Naive B cell (primary cell): ENCODE measurements around the gene HSPG2. TPM values are rescaled to one million over a fixed set of nuclear protein-coding genes. Genes with fewer than 3 reads are reported as not detected.
"Not testable (repeated sequence)": the region's sequence is repeated elsewhere in the genome, so short reads cannot be mapped to it uniquely, and the experiment has no call there.

Source experiments
- ATAC-seq, 2 donors: fragments of 150-1000 bp; cut with Tn5 transposase; 2 replicates each; pipeline ENCODE4 v1.10.0; 2021; ENCODE audit warnings: low read depth in 2 of 2, mild to moderate bottlenecking in 2 of 2, moderate library complexity in 2 of 2
- DNase-seq: peaks from one replicate; pipeline ENCODE4 v3.0.0; 2022
- H3K27ac Mint-ChIP-seq, 6 donors: one replicate each; pipeline ENCODE4 v1.8.0; 2020 to 2022; ENCODE audit warnings: mild to moderate bottlenecking in 6 of 6, mixed read lengths in 6 of 6, moderate library complexity in 5 of 6, inconsistent platforms in 2 of 6
- H3K27me3 Mint-ChIP-seq, 3 donors: one replicate each; pipeline ENCODE4 v1.8.0; 2021 to 2022; ENCODE audit warnings: mixed read lengths in 3 of 3, mild to moderate bottlenecking in 1 of 3
- H3K36me3 Mint-ChIP-seq, 2 donors: one replicate each; pipeline ENCODE4 v1.8.0; 2020 to 2022; ENCODE audit warnings: mixed read lengths in 2 of 2, inconsistent platforms in 1 of 2, mild to moderate bottlenecking in 1 of 2
- H3K4me1 Mint-ChIP-seq, 3 donors: one replicate each; pipeline ENCODE4 v1.8.0; 2020 to 2022; ENCODE audit warnings: mixed read lengths in 3 of 3, inconsistent platforms in 1 of 3, mild to moderate bottlenecking in 1 of 3, moderate library complexity in 1 of 3
- H3K4me3 Mint-ChIP-seq, 8 donors: one replicate each; pipeline ENCODE4 v1.8.0; 2020 to 2022; ENCODE audit warnings: mild to moderate bottlenecking in 8 of 8, mixed read lengths in 8 of 8, moderate library complexity in 8 of 8, inconsistent platforms in 2 of 8
- H3K9me3 Mint-ChIP-seq, 7 donors: one replicate each; pipeline ENCODE4 v1.8.0; 2020 to 2022; ENCODE audit warnings: mixed read lengths in 7 of 7, mild to moderate bottlenecking in 5 of 7, inconsistent platforms in 2 of 7, moderate library complexity in 1 of 7
- polyA plus RNA-seq, 6 donors: library from polyadenylated mRNA; unstranded; fragments of 300-500 nt; fragmentation: Illumina TruSeq; gene quantifications; one replicate each; pipeline ENCODE4 v1.2.3, GENCODE V29; 2021; ENCODE audit warnings: low read depth in 6 of 6

The HSPG2 gene
- polyA plus RNA-seq, 6 donors from 2014 or later, result 0.07 TPM; not detected in 5

DNA sequence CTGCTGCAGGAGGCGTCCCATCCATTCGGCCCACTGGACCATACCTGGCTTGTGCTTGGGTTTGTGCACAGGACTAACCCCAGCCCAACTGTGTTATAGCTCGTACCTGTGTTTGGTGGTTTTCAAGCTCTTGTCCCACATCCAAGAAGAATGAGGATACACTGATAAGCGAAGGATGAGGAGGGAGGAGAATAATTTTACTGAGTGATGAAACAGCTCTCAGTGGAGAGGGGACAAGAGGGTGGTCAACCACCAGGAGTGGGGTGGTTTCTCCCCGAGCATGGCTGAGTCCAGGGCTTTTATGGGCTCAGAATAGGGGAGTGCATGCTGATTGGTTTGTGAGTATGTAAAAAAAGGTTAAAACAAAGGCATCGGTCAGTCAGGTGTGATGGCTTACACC lies 142.0 kb downstream of the HSPG2 start:
- Mint-ChIP-seq H3K4me1 (peaks cover 0 to 12% (median 3%) of the 10 kb centered on the region in 3 donors), H3K27me3 (no peaks in the 10 kb centered on the region), H3K9me3 (peaks cover 6 to 13% (median 7%) of the 10 kb centered on the region in 7 donors), H3K27ac (no peak overlapping the region), H3K36me3 (peaks cover 0 to 7% of the 10 kb centered on the region in 2 donors), H3K4me3 (no peak overlapping the region)
- DNase-seq (no peak), ATAC-seq (no peak)

DNA sequence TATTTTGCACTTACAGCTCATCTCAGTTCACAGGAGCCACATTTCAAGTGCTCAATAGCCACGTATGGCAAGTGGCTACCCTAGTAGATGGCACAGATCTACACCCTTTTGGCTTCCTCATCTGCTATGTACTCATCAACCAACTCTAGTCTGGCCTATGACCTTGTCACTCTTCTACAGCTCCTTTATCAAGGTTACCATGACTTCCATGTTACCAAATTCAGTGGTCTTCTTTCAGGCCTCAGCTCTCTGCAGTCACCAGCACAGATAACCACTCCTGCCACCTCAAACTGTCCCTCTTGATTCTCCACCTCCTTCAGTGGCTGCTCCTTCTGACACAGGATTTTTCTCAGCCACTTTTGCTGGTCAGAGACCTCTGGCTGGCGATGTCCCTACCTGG lies 142.5 kb downstream of the HSPG2 start:
- H3K9me3 Mint-ChIP-seq, result peaks cover 6 to 13% (median 7%) of the 10 kb centered on the region in 7 donors
- peak overlapping the region in 1 of 6 donors; percentile 29 for H3K27ac Mint-ChIP-seq

GRCh38 chr1:21793104-21793503 lies 144.0 kb downstream of the HSPG2 start:
- Mint-ChIP-seq H3K4me1 (peaks cover 0 to 3% (median 1%) of the 10 kb centered on the region in 3 donors), H3K36me3 (peaks cover 0 to 7% of the 10 kb centered on the region in 2 donors), H3K9me3 (peaks cover 6 to 13% (median 7%) of the 10 kb centered on the region in 7 donors), H3K27me3 (peaks cover 0 to 8% (median 0%) of the 10 kb centered on the region in 3 donors), H3K4me3 (no peak overlapping the region), H3K27ac (no peak overlapping the region)
- DNase-seq (no peak), ATAC-seq (no peak)

More for the DNA sequence above, 142.5 kb downstream of the HSPG2 start:
- no peak overlapping the region for H3K4me3 Mint-ChIP-seq
- no peak for DNase-seq
- no peaks in the 10 kb centered on the region for H3K27me3 Mint-ChIP-seq
- ATAC-seq, result no peak
- peaks cover 0 to 7% of the 10 kb centered on the region in 2 donors for H3K36me3 Mint-ChIP-seq
- H3K4me1 Mint-ChIP-seq, result peaks cover 0 to 12% (median 3%) of the 10 kb centered on the region in 3 donors

GRCh38 chr1:21786640-21787039 lies 150.5 kb downstream of the HSPG2 start:
- peaks cover 10 to 21% (median 17%) of the 10 kb centered on the region in 3 donors for H3K4me1 Mint-ChIP-seq
- ATAC-seq (no peak), DNase-seq (no peak)
- H3K27ac Mint-ChIP-seq, result peak overlapping the region in 2 of 6 donors; percentile 58 to 80
- peaks cover 0 to 15% (median 10%) of the 10 kb centered on the region in 3 donors for H3K27me3 Mint-ChIP-seq
- H3K4me3 Mint-ChIP-seq, result peak overlapping the region in 2 of 8 donors; percentile 19 to 43
- H3K9me3 Mint-ChIP-seq, result peaks cover 0 to 1% (median 0%) of the 10 kb centered on the region in 7 donors
- H3K36me3 Mint-ChIP-seq, result no peaks in the 10 kb centered on the region

- H3K27me3 Mint-ChIP-seq, result peaks cover 0 to 15% (median 10%) of the 10 kb centered on the region in 3 donors
- not testable (repeated sequence) for H3K27ac Mint-ChIP-seq, DNase-seq, H3K36me3 Mint-ChIP-seq, ATAC-seq, H3K9me3 Mint-ChIP-seq
- peak overlapping the region in 1 of 8 donors; percentile 24 for H3K4me3 Mint-ChIP-seq
- H3K4me1 Mint-ChIP-seq, result peaks cover 10 to 22% (median 22%) of the 10 kb centered on the region in 3 donors
These were observed 151.3 kb downstream of the HSPG2 start for GRCh38 chr1:21785764-21786163.

DNA sequence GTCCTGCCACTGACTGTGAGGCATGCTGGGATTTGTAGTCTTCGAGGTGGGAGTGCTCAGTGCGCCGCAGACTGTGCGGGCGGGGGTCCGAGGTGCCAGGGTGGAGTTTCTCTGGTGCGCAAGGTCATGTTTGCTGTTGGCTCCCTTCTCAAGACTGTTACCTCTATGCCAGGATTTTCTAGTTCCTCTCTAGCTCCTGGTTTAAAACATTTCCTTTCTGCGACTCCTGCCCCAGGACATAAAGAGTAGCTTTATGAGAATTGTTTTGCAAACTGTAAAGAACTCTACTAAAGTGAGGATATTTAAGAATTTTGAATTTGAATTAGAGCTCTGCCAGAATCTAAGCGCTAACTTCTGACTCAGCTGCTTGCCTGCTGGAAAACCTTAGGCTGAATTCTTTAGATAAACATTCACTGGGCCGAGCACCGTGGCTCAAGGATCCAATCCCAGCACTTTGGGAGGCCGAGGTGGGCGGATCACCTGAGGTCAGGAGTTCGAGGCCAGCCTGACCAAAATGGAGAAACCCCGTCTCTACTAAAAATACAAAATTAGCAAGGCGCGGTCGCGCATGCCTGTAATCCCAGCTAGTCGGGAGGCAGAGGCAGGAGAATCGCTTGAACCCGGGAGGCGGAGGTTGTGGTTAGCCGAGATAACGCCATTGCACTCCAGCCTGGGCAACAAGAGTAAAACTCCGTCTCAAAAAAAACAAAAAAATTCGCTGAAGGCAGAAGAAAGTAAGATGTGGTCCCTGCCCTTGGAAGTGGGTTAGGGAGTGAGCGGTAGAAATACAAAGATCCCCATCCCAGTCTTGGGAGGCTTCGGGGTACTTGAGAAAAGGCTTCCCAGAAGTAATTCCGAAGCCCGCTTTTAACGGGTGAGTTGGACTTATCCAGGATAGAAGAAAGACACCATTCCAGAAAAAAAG lies 153.2 kb downstream of the HSPG2 start:
- peak overlapping the region; percentile 94 to 99 (median 98) for H3K4me3 Mint-ChIP-seq
- H3K27me3 Mint-ChIP-seq, result peaks cover 0 to 13% (median 10%) of the 10 kb centered on the region in 3 donors
- no peak for ATAC-seq
- H3K36me3 Mint-ChIP-seq, result no peaks in the 10 kb centered on the region
- DNase-seq, result no peak
- H3K4me1 Mint-ChIP-seq, result peaks cover 24 to 34% (median 34%) of the 10 kb centered on the region in 3 donors
- H3K27ac Mint-ChIP-seq, result peak overlapping the region; percentile 100
- no peaks in the 10 kb centered on the region for H3K9me3 Mint-ChIP-seq

- Mint-ChIP-seq H3K36me3 (no peaks in the 10 kb centered on the region), H3K27ac (peak within 1 kb of the TSS; percentile 100), H3K4me3 (peak within 1 kb of the TSS; percentile 94 to 99 (median 98)), H3K4me1 (peaks cover 27 to 40% (median 38%) of the 10 kb centered on the region in 3 donors), H3K27me3 (peaks cover 0 to 10% (median 8%) of the 10 kb centered on the region in 3 donors), H3K9me3 (no peaks in the 10 kb centered on the region)
- DNase-seq, result peak; percentile 97
- ATAC-seq, result peak; percentile 80 to 84
These were observed 154.0 kb downstream of the HSPG2 start, which contains the start of gene USP48 for GRCh38 chr1:21782868-21783678. Gene USP48, minus strand, starts transcription at chr1:21783149. Its CDS starts 192 bp downstream, at chr1:21782957.

- Mint-ChIP-seq H3K4me1 (peaks cover 29 to 46% (median 43%) of the 10 kb centered on the region in 3 donors), H3K27ac (peak overlapping the region; percentile 88 to 100 (median 97)), H3K36me3 (no peaks in the 10 kb centered on the region), H3K9me3 (peaks cover 0 to 2% (median 0%) of the 10 kb centered on the region in 7 donors), H3K4me3 (peak overlapping the region; percentile 94 to 99 (median 98)), H3K27me3 (peaks cover 0 to 10% (median 8%) of the 10 kb centered on the region in 3 donors)
- DNase-seq (peak; percentile 51), ATAC-seq (peak; percentile 15 to 23)
These were observed 154.7 kb downstream of the HSPG2 start for GRCh38 chr1:21782349-21782867.

DNA sequence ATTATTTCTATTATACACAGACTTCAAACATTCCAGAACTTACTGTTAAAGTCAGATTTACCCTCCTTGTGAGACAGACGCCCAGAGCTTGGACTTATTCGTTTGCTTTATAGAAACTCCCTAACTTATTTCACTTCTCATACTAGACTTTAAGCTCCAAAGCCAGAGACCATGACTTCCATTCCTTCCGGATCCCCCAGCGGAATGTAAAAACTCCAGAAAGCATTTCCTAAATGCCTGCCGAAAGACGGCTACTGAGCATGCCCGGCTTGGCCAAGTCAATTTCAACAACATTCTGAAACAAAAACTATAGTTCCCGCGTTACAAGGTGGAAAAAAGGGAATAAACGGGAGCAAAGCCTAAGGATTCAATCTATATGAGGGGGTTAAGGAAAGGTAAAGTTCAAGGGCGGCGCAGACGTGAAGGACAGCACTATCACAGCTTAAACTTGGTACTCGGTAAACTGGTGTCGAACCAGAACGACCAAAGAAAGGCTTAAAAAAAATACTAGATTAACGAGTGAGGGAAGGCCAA lies 155.2 kb downstream of the HSPG2 start:
- DNase-seq (no peak), ATAC-seq (peak in 1 of 2 donors; percentile 1)
- H3K9me3 Mint-ChIP-seq, result peaks cover 0 to 4% (median 0%) of the 10 kb centered on the region in 7 donors
- peak overlapping the region; percentile 94 to 99 (median 98) for H3K4me3 Mint-ChIP-seq
- peaks cover 31 to 51% (median 46%) of the 10 kb centered on the region in 3 donors for H3K4me1 Mint-ChIP-seq
- peak overlapping the region; percentile 88 to 100 (median 97) for H3K27ac Mint-ChIP-seq
- H3K36me3 Mint-ChIP-seq, result no peaks in the 10 kb centered on the region
- peaks cover 0 to 6% (median 4%) of the 10 kb centered on the region in 3 donors for H3K27me3 Mint-ChIP-seq

DNA sequence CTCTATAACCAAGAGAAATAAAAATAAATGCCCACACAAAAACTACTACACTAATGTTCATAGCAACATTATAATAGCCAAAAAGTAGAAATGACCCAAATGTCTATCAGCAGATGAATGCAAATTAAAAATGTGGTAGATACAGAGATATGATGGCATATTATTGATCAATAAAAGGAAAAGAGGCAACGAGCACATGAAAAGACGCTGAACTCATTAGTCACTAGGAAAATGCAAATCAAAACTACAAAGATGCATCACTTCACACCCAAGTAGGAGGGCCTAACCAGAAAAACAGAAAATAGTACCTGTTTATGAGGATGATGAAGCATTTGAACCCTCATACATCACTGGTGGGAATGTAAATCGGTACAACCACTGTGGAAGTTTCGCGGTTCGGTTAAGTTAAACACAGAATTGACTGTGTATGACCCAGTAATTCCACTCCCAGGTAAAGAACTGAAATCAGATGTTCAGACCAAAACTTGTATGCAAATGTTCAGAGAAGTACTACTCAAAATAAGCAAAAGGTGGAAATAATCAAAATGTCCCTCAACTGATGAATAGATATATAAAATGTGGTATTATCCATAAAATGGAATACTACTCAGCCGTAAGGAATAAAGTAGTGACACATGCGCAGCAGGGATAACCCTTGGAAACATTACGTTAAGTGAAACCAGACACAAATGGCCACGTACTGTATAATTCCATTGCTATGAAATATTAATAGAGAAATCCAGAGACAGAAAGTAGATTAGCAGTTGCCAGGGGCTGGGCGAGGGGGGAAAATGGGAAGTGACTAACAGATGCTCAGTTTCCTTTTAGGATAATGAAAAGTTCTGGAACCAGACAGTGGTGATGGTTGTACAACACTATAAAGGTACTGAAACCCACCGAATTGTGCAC lies 157.2 kb downstream of the HSPG2 start:
- H3K4me1 Mint-ChIP-seq, result peaks cover 41 to 68% (median 56%) of the 10 kb centered on the region in 3 donors
- ATAC-seq (no peak), DNase-seq (no peak)
- no peaks in the 10 kb centered on the region for H3K27me3 Mint-ChIP-seq
- no peaks in the 10 kb centered on the region for H3K36me3 Mint-ChIP-seq
- H3K27ac Mint-ChIP-seq, result peak overlapping the region in 5 of 6 donors; percentile 51 to 96 (median 84)
- H3K4me3 Mint-ChIP-seq, result peak overlapping the region; percentile 23 to 80 (median 55)
- peaks cover 0 to 4% (median 0%) of the 10 kb centered on the region in 7 donors for H3K9me3 Mint-ChIP-seq

- Mint-ChIP-seq H3K9me3 (peaks cover 0 to 4% (median 0%) of the 10 kb centered on the region in 7 donors), H3K4me3 (peak overlapping the region in 3 of 8 donors; percentile 31 to 40 (median 32)), H3K36me3 (no peaks in the 10 kb centered on the region), H3K4me1 (peaks cover 38 to 69% (median 55%) of the 10 kb centered on the region in 3 donors), H3K27me3 (no peaks in the 10 kb centered on the region), H3K27ac (peak overlapping the region in 3 of 6 donors; percentile 49 to 81 (median 71))
- ATAC-seq (no peak), DNase-seq (no peak)
These were observed 158.7 kb downstream of the HSPG2 start for GRCh38 chr1:21778405-21778727.

- H3K9me3 Mint-ChIP-seq, H3K27me3 Mint-ChIP-seq, H3K4me3 Mint-ChIP-seq, ATAC-seq, DNase-seq, H3K36me3 Mint-ChIP-seq: not testable (repeated sequence)
- peaks cover 37 to 72% (median 53%) of the 10 kb centered on the region in 3 donors for H3K4me1 Mint-ChIP-seq
- H3K27ac Mint-ChIP-seq, result peak overlapping the region in 2 of 6 donors; percentile 14 to 28
These were observed 160.2 kb downstream of the HSPG2 start for GRCh38 chr1:21776925-21777324.
